NCI-H1105 (cell line): ENCODE measurements around the gene AMIGO2.

Experiments
- DNase-seq: peaks from one replicate; lab custom pipeline; 2025; lab: John Stamatoyannopoulos, UW

AMIGO2 gene

GRCh38 chr12:47033789-47034555, 45.8 kb downstream of the AMIGO2 start:
- no peak for DNase-seq

GRCh38 chr12:47033081-47033480, 46.7 kb downstream of the AMIGO2 start:
- no peak for DNase-seq

DNA sequence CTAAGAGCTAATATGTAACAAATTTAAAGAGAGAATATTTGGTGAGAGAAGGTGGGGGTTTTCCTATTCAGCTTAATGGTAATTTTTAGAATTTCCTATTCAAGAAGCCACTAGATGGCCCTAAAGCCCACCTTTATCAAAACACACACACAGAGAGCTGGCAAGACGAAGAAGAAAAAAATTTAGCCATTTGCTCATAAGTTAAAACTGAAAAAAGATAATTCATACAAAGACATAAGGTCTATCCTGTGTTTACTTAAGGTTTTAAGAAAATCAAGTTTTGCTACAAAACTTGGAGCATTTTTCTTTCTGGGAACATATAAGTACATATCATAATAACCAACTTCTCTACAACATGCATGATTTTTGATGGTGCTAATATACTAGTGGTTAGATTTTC, 47.1 kb downstream of the AMIGO2 start:
- DNase-seq: peak; percentile 25

GRCh38 chr12:47029903-47030302, 49.9 kb downstream of the AMIGO2 start:
- DNase-seq: no peak

GRCh38 chr12:47028981-47029708, 50.6 kb downstream of the AMIGO2 start:
- no peak for DNase-seq

DNA sequence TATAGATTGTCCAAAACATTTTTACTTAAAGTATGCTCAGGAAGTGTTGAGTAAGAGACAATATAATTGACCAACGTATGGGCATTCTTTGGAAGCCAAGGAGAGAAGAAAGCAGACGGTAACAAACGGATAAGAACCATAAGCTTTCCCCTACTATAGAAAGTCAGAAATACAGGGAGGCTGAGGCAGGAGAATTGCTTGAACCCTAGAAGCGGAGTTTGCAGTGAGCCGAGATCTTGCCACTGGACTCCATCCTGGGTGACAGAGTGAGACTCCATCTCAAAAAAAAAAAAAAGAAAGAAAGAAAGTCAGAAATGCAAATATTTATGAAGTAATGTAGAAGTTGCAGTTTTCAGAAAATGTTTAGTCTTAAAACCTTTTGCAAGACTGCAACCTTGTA, 51.6 kb downstream of the AMIGO2 start:
- no peak for DNase-seq
